GM18519 (cell line): ENCODE results near the gene NEK4.
"Not testable (repeated sequence)": the region's sequence is repeated elsewhere in the genome, so short reads cannot be mapped to it uniquely, and the experiment has no call there.

Experiments
- ATAC-seq: cut with Tn5 transposase; IDR thresholded peaks from one replicate; pipeline ENCODE4 v1.9.1; 2021; ENCODE audit warnings: mild to moderate bottlenecking, moderate library complexity; ENCODE audit not compliant: unreplicated experiment, low FRiP score

Gene NEK4

DNA sequence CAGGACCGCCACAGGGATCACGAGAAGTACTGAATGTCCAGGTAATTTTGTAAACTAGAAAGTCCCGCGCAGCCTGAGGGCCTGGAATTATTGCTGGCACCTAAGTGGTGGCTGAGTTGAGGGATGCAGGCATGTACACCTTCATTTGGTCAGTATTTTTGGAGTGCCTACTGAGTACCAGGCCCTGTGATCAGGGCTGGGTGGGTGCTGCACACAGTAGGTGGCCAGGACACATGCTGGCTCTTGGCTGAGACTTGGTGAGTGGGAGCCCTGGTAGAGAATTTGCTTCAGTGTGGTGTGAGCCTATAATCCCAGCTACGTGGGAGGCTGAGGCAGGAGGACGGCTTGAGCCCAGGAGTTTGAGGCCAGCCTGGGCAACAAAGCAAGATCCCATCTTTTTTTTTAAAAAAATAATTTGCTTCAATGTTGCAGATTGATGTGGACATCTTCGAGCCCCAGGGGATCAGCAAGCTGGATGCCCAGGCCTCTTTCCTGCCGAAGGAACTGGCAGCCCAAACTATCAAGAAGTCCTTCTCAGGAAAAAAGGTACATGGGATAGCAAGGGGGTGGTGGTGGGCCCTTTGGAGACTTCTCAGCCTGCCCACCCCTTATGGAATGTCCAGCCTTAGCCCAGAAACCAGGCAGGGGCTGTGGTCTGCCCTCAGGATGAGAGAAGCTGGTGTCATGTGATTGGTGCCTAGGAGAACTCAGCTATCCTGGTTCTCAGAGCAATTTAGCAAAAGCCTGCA is 9.3 kb upstream of the NEK4 start:
- no peak for ATAC-seq

DNA sequence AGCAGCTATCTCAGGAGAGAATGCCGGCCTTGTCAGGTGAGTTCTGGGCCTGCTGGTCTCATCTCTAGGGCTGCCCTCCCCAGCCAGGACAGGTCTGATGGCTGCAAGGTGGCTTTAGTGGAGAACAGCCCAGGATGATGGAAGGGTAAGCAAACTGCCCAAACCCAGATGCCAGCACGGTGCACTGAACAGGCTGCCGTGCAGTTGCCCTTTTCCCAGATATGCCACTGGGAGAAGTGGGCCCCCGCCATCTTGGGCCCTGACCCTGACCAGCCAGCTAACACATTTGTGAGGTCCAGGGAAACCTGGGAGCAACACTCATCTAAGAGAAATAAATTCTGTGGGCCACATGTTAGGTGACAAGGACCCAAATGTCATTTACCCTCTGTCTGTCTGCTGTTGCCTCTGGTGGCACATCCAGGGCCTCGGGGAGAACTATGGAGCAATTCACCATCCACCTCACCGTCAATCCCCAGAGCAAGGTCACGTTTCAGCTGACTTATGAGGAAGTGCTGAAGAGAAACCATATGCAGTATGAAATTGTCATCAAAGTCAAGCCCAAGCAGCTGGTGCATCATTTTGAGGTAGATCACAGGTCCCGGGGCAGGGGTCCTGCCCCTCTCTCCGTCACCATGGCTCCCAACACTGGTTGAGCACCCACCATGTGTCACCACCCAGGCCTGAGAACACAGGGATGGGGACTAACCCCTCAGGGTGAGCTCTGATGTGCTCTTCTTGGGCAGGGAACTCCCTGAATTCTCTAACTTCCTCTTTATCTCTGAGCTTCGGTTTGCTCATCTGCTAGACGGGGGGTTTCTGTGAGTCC is 8.5 kb upstream of the NEK4 start:
- ATAC-seq, result peak; percentile 54

DNA sequence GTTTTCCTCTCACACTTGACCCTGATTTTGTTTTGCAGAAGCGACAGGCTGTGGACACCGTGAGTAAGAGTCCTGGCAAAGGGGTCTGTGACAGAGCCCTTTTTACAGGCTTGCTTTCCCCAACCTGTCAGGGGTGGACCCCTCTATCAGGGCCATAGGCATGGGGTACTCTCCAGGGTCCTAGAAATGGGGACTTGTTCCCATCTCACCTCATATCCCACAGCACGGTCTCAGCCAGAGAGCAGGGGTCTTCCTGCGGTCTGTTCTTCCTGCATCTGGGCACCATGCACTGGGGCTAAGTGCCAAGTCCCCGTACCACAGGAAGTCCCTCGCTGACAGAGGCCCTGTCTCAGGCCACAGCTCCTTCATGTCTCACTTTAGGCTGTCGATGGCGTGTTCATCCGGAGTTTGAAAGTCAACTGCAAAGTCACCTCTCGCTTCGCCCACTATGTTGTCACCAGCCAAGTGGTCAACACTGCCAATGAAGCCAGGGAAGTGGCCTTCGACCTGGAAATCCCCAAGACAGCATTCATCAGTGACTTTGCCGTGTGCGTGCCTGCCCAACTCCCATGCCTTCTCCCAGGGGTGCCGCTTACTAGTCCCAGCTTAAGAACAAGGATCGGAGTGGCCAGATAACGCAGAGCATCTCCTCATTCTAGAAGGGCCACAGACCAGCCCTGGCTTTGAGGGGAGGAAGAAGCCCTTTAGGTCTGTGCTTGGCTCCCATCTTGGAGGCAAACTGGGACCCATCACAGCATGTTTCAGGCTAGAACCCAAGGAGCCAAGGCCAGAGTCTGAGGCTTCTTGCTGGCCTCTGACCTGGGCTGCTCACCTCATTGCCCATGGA is 7.4 kb upstream of the NEK4 start:
- no peak for ATAC-seq

DNA sequence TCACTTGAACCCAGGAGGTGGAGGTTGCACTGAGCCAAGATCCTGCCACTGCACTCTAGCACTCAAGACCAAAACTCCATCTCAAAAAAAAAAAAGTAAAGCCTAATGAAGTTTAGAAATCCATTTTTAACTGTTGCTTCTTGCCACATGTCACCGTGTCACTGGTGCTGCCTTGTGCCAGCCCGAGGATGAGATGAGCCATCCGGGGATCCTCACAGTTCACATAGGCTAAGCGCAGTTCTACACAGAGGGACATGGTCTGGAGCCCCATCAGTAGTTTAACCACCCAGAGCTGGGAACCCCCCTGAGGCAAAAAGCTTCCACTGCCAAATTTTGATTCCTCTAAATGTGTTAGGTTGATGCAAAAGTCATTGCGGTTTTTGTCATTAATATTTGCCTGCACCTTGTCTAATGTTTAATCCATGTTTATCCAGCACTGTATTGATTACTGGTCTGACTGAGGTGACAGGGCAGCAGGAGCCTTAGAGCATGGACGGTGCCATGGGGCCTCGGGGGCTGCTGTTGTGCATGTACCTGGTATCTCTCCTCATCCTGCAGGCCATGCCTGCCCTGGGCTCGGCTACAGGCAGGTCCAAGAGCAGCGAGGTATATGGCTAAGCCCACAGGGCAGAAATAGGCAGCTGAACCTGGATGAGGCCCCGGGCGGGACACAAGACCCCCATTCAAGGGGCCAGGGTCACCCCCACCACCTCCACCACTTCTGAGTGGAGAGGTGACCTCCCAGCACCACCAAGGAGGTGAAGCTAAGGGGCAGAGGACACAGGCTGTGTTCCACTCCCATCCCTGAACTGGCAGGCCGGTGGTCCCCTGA is 6.6 kb upstream of the NEK4 start, which contains the start of gene ITIH1:
TSS of gene ITIH1 (plus strand) at position 473 of the 832 bp plus-strand sequence. CDS start at position 490, 17 bp downstream.
- ATAC-seq, result no peak

DNA sequence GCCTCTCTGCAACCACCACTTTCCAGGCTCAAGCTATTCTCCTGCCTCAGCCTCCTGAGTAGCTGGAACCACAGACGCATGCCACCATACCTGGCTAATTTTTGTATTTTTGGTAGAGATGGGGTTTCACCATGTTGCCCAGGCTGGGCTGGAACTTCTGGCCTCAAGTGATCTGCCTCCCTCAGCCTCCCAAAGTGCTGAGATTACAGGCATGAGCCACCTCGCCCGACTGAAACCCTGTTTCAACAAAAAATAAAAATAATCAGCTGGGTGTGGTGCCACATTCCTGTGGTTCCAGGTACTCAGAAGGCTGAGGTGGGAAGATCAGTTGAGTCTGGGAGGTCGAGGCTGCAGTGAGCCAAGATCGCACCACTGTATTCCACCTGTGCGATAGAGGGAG is 5.7 kb upstream of the NEK4 start:
- ATAC-seq, result not testable (repeated sequence)

DNA sequence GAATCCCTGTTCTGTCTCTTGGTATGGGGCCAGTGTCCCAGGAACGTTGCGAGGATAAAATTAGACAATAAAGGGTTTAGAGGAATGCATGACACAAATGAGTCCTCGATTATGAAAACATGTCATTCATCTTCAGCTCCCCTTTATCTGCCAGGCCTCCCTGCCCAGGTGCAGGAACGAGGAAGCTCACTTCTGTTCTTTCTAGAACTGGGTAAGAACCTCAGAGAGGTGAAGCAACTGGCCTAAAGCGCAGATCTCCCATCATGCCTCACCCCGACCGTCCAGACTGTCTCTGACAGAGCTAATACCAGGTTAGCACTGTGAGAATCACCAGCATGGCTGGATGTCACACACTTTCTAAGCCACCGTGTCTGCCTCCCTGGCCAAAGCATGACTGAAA is 5.1 kb upstream of the NEK4 start:
- no peak for ATAC-seq

DNA sequence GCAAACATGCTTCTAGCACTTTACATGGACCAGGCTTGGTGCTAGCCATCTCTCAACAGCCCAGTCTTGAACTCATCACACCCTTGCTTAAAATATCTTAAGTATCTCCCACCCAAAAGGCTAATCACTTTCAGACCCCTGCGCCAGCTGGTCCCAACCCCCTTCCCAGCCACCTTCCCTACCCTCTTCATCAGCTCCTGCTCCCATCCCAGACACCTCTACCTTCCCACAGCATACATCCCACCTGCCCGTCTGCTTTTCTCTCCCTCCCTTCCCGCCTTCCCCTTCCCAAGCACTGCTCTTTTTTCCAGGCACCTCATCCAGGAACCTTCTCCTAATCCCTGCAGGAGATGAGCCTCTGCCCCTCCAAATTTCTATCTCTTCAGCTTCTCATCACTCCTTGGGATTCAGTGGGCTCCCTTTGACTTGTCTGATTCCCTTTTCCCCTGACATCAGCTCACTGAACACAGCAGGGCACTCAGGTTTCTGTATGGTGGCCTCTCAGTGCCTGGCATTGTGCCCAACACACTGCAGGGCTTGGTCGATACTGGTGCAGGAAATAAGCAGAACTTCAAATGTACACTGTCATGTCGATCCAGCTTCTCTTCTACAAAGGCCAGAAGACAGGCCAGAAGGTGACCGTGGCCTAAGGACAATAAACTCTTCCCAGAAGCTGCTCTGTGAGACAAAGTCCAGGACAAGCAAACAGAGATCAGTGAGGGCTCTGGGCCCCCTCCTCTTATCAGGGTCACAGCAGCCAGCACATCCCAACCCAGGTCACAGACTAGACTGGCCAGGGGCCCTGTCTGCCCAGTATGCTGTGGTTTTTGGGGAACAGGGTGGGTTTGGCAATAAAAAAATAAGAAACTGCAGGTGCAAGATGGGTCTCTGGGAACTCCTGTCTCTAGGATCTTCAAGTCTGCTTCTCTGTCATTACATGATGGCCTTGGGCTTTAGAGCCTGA is 4.4 kb upstream of the NEK4 start:
- no peak for ATAC-seq

DNA sequence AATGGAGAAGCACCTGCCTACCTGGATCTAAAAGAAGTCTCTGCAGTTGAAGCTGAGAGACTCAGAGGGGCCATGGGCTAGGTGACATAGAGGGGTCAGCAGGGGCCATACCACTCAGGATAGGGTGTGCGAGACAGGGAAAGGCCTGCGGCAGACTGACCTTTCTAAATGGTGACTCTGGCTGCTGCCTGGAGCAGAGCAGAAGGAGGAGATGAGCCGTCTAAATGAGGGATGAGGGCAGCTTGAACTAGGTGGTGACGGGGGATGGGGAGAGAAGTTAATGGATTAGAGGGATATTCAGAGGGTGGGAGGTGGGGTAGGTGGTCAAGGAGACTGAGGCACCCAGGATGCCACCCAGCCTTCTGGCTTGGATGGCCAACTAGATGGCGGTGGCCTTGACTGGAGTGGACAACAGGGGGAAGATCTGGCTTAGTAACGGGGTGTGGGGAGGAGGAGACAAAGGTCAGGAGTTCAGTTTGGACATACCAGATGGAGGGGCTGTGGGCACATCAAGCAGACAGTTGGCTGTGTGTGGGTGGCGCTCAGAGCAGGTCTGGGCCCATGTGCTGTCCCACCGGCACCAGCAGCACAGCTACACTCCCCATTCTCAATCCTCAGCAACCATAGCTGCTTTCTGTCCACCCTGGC is 3.5 kb upstream of the NEK4 start:
- ATAC-seq, result no peak

DNA sequence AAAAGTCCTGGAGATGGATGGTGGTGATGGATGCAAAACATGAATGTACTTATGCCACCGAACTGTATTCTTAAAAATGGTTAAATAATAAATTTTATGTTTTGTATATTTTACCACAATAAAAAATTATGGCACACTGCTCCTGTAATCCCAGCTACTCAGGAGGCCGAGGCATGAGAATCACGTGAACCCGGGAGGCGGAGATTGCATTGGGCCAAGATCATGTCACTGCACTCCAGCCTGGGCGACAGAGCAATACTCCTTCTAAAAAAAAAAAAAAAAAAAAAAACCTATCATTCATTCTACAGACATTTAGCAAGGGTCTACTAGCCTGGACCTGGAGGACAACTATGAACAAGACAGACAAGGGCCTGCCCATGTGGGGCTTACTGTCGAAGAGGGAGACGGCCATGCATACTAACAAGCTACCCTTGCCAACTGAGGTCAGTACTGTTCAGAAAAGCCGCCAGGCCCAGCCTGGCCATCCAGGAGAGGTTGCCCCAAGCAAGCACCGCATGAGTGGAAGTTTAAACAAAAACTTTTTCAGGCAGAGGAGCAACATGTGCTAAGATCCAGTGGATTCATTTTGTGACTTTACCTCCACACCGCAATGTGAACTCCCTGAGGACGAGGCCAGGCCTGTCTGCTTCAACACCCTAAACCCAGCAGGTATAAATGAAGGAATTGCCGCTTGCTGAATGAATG is 2.8 kb upstream of the NEK4 start:
- no peak for ATAC-seq

DNA sequence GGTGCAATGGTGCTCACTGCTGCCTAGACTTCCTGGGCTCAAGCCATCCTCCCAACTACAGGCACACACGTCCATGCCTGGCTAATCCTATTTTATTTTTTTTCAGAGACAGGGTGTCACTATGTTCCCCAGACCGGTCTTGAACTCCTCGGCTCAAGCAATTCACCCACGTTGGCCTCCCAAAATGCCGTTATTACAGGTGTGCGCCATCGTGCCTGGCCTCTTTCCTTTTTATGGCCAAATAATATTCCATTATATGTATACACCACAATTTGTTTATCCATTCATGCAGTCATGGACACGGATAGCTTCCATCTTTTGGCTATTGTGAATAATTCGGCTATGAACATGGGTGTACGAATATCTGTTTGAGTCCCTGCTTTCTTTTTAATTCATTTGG is 962 bp upstream of the NEK4 start:
- ATAC-seq, result no peak

DNA sequence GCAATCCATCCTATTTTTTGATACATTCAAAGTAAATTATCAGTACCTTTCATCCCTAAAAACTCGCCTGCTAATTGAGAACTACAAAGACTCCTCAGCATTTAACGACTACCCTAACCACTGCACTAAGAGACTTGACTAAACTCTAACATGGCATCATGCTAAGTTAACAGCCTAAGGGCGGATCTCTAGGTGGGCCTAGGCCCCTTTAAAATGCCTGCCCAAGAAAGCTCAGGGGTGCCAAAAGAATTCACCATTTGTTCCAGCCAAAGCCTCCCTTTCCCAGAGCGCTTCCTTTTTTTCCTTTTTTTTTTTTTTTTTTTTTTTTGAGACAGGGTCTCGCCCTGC is 568 bp upstream of the NEK4 start:
- ATAC-seq, result peak; percentile 4

DNA sequence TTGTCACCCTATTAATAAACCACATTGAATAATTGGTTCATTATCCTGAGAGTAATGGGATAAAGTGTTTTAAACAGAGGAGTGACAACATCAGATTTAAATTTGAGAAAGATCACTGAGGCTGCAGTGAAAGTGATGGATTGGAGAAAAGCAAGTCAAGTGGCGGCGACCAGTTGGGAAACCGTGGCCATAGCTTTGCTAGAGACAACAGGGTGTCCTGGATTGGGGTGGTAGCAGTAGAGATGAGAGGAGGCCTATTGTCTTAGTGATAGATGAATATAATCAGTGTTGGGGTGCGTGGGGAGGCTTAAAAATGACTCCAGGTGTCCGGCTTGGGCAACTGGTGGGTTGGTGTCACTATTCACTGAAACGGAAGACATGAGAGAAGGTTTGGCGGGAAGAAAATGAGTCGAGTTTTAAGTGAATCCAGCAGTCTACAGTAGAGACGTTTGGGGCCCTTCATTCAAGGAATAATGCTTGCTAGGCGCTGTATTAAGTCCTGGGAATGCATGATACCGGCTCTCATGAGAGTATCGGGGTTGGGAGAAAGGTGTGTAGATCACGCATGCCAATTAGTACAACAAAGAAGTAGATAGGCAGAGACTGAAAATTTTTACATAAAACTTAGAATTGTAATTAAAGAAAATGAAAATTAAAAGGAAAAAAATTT is 819 bp downstream of the NEK4 start:
- no peak for ATAC-seq

DNA sequence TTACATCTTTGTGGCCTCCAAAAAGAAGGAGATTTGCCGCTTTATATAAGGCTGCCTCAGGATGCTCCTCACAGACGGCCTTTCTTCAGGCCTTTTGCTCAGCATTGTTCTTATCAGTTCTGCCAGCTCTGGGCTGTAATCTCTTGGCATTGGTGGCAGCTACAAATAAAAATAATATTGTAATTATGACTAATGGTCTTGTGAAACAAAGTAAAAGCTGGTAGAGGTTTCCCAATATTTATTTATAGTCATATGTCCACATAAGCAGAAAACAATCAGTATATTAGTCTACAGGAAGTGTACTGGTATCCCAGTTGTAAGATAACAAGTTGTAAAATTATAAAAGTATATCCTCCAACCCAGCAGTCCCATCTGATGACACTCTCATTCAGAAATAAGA is 7.3 kb downstream of the NEK4 start:
- ATAC-seq, result no peak

DNA sequence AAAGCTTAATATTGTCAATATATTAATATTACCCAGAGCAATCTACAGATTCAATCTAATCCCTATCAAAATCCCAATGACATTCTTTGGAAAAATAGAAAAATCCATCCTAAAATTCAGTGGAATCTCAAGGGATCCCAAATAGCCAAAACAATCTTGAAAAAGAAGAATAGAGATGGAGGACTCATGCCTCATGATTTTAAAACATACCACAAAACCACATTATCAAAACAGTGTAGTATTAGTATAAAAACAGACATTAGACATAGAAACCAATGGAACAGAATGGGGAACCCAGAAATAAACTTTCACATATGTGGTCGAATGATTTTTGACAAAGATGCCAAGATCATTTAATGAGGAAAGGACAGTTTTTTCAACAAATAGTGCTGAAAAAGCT is 14.6 kb downstream of the NEK4 start:
- no peak for ATAC-seq

DNA sequence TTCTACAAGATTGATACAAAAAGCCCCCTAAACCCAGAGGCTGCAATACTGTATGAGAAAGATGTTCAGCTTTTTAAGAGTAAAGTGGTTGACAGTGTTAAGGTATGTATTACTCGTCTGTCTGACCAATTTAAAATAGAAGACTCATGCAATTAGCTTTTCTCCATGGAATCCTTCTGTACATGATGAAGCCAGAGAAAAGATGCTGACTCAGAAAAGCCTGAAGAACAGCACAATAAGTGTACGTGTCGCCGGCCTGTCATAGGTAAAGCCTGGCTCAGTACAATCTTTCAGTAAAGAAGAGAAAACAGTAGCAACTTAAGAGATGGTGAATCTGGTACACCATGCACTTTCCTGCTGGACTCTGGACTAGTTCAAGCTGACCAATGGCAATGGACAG is 16.4 kb downstream of the NEK4 start:
- ATAC-seq, result no peak

DNA sequence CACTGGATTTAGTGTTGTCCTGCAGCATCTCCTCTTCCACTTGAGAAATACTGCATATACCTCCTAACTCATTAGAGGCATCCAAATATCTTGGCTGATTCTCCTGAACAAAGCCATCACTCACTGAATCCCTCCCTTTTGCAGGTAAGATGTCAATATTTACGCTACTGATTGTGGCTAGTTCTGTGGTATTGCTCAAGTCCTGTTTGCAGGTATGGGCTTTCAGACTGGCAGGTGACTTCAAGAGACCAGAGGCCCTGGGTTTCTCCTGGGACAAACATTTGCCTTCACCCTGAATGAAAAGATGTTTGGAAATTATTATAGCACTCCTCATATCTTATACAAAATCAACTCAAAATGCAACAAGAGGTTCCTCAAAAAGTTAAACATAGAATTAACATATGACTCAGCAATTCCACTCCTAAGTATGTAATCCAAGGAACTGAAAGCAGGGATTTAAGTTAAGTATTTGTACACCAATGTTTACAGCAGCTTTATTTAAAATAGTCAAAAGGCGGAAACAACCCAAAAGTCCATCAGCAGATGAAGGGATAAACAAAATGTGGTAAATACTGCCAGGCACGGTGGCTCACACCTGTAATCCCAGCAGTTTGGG is 18.6 kb downstream of the NEK4 start:
- ATAC-seq, result no peak

DNA sequence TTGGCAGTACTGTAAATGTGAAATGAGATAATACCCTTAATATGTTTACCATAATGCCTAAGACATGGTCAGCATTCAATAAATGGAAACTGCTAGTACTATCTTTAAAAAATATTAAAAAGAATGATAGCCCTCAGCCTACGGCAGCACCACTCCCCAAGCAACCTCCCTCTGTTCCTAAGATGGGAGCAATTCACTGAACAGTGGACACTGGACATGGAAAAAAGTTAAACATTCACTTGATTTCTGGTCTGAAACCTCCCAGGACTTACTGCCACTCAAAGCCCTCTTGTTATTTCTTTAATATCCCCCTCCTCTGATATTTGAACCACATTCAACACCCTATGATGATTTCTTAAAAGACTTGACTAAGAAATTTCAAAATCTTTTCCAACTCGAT is 27.0 kb downstream of the NEK4 start:
- no peak for ATAC-seq
